NCI-H1694 treated with DMSO at 0.1 percent for 48 hours (cell line): ENCODE data around the gene SCAMP3.
A peak's percentile ranks its signal among the peaks of the same experiment; 100 is the strongest.

Experiments
- DNase-seq: peaks from one replicate; lab custom pipeline; 2025; lab: John Stamatoyannopoulos, UW

Gene SCAMP3

GRCh38 chr1:155285631-155286044, 23.5 kb upstream of the SCAMP3 start:
- DNase-seq = no peak

GRCh38 chr1:155285063-155285462, 22.9 kb upstream of the SCAMP3 start:
- no peak for DNase-seq

GRCh38 chr1:155284476-155284875, 22.3 kb upstream of the SCAMP3 start:
- no peak for DNase-seq

- DNase-seq = no peak
These were observed 20.4 kb upstream of the SCAMP3 start for GRCh38 chr1:155282488-155283091.

- no peak for DNase-seq
These were observed 17.1 kb upstream of the SCAMP3 start for GRCh38 chr1:155279268-155279667.

- no peak for DNase-seq
These were observed 16.6 kb upstream of the SCAMP3 start for GRCh38 chr1:155278689-155279160.

- DNase-seq = peak; percentile 73
These were observed 15.9 kb upstream of the SCAMP3 start for GRCh38 chr1:155277902-155278688.

- peak; percentile 99 for DNase-seq
These were observed 15.1 kb upstream of the SCAMP3 start, which contains the start of gene HCN3 for GRCh38 chr1:155277070-155277901. TSS of gene HCN3 (plus strand) at chr1:155277463. CDS start at chr1:155277591, 128 bp downstream.

- DNase-seq = peak; percentile 99
These were observed 11.4 kb upstream of the SCAMP3 start, which contains the start of gene CLK2 for GRCh38 chr1:155273343-155274245. TSS of gene CLK2 (minus strand) at chr1:155273504. CDS start at chr1:155270977, 2,527 bp downstream.

GRCh38 chr1:155272466-155273342, 10.5 kb upstream of the SCAMP3 start:
- DNase-seq = peak; percentile 65

- DNase-seq = no peak
These were observed 7.2 kb upstream of the SCAMP3 start for GRCh38 chr1:155269381-155269780.

GRCh38 chr1:155268630-155269029, 6.5 kb upstream of the SCAMP3 start:
- DNase-seq = no peak

- DNase-seq = no peak
These were observed 5.2 kb upstream of the SCAMP3 start for GRCh38 chr1:155267373-155267772.

GRCh38 chr1:155266553-155266952, 4.4 kb upstream of the SCAMP3 start:
- DNase-seq = no peak

GRCh38 chr1:155263067-155263466, 907 bp upstream of the SCAMP3 start:
- no peak for DNase-seq

GRCh38 chr1:155261493-155261851, 688 bp downstream of the SCAMP3 start:
- DNase-seq = no peak

- no peak for DNase-seq
These were observed 1.9 kb downstream of the SCAMP3 start for GRCh38 chr1:155260276-155260675.

- no peak for DNase-seq
These were observed 5.9 kb downstream of the SCAMP3 start for GRCh38 chr1:155256058-155256852.

GRCh38 chr1:155255243-155256007, 6.7 kb downstream of the SCAMP3 start, which contains the start of gene ENTREP3:
TSS of gene ENTREP3 (minus strand) at chr1:155255483. CDS start at chr1:155254877, 606 bp downstream.
- DNase-seq = peak; percentile 91
